HEK293 (cell line): Measurements from ENCODE around the gene S100A2.

Experiments used
- CTCF ChIP-seq: fragments of 450-650 bp; formaldehyde crosslinking; IDR thresholded peaks from 2 replicates; pipeline ENCODE4 v1.5.1; 2016; ENCODE audit warnings: missing biosample characterization, missing genetic modification characterization
- INSM2 ChIP-seq: fragments of 450-650 bp; formaldehyde crosslinking; IDR thresholded peaks from 2 replicates; pipeline ENCODE4 v1.5.1; 2016; ENCODE audit warnings: missing biosample characterization, missing genetic modification characterization
- ZNF416 ChIP-seq: fragments of 450-650 bp; formaldehyde crosslinking; IDR thresholded peaks from 2 replicates; pipeline ENCODE4 v1.5.1; 2016; ENCODE audit warnings: missing biosample characterization, missing genetic modification characterization
- ZNF707 ChIP-seq: fragments of 450-650 bp; formaldehyde crosslinking; IDR thresholded peaks from 2 replicates; pipeline ENCODE4 v1.5.1; 2016; ENCODE audit warnings: missing biosample characterization, missing genetic modification characterization

- TF ChIP-seq CTCF, result no peak
- no peak for TF ChIP-seq ZNF707 (tag by site-specific recombination)
- TF ChIP-seq INSM2, result no peak
- TF ChIP-seq ZNF416, result no peak
These were observed 45.2 kb upstream of the S100A2 start for GRCh38 chr1:153610811-153611301.
